Gastroesophageal sphincter (tissue), 4 donors: ENCODE data around the gene GEMIN7. TPM values are rescaled to one million over a fixed set of nuclear protein-coding genes. Genes with fewer than 3 reads are reported as not detected.

Source experiments
- ATAC-seq: fragments of 150-250 bp; one replicate; pipeline ENCODE4 v1.9.1; 2016; ENCODE audit warnings: mild to moderate bottlenecking, moderate library complexity
- H3K27ac ChIP-seq, 4 donors: fragments of 200-600 bp; sonication (generic) in 3 of 4; 1 replicate in 3 of 4; 2 replicates in 1 of 4; pipeline ENCODE4 v1.5.1; 2016 to 2019
- H3K27me3 ChIP-seq: fragments of 200-600 bp; sonication (generic); one replicate; pipeline ENCODE4 v1.5.1; 2019
- H3K36me3 ChIP-seq, 2 donors: fragments of 200-600 bp; sonication (generic); one replicate each; pipeline ENCODE4 v1.5.1; 2019; ENCODE audit warnings: control low read depth in 1 of 2
- H3K4me1 ChIP-seq, 3 donors: fragments of 200-600 bp; sonication (generic); 1 replicate in 2 of 3; 2 replicates in 1 of 3; pipeline ENCODE4 v1.5.1; 2016 to 2019; ENCODE audit warnings: control low read depth in 2 of 3
- H3K4me3 ChIP-seq, 2 donors: fragments of 200-600 bp; sonication (generic); one replicate each; pipeline ENCODE4 v1.5.1; 2019; ENCODE audit warnings: mild to moderate bottlenecking in 1 of 2, moderate library complexity in 1 of 2
- H3K9me3 ChIP-seq, 3 donors: fragments of 200-600 bp; sonication (generic); one replicate each; pipeline ENCODE4 v1.5.1; 2017 to 2019; ENCODE audit warnings: control low read depth in 2 of 3
- EP300 ChIP-seq: sonication (generic); formaldehyde crosslinking; IDR thresholded peaks from one replicate; pipeline ENCODE4 v1.6.1; 2017; ENCODE audit warnings: antibody characterized with exemption, mild to moderate bottlenecking
- POLR2A ChIP-seq, 2 donors: fragments of 450-650 bp; IDR thresholded peaks; one replicate each; pipeline ENCODE4 v1.6.1; 2017; ENCODE audit warnings: antibody characterized with exemption in 2 of 2, mild to moderate bottlenecking in 2 of 2, moderate library complexity in 1 of 2
- POLR2AphosphoS5 ChIP-seq: sonication (generic); formaldehyde crosslinking; IDR thresholded peaks from one replicate; pipeline ENCODE4 v1.6.1; 2017; ENCODE audit warnings: antibody characterized with exemption
- WGBS, 2 donors: methylation state at CpG; one replicate each; pipeline ENCODE4 v1.1.5; 2018; ENCODE audit warnings: low coverage in 1 of 2; 5-methylcytosine and 5-hydroxymethylcytosine counted together
- total RNA-seq, 4 donors: library from RNA; depleted of rRNA; stranded (reverse); fragments of >200 nt; gene quantifications; one replicate each; pipeline ENCODE4 v1.1.0, GENCODE V29; 2016
- TF ChIP-seq, protein P1 (sequence below), 4 experiments: fragments of 200-600 bp in 2 of 4; fragments of 450-650 bp in 2 of 4; sonication (generic) in 1 of 4; IDR thresholded peaks; one replicate each; pipeline ENCODE4 v1.5.1; 2017 to 2019; ENCODE audit warnings: antibody characterized with exemption in 4 of 4, mild to moderate bottlenecking in 2 of 4, moderate library complexity in 2 of 4

The GEMIN7 gene
- total RNA-seq, 4 donors from 2014 or later, result 6.4 to 17.6 (median 14.8) TPM

DNA sequence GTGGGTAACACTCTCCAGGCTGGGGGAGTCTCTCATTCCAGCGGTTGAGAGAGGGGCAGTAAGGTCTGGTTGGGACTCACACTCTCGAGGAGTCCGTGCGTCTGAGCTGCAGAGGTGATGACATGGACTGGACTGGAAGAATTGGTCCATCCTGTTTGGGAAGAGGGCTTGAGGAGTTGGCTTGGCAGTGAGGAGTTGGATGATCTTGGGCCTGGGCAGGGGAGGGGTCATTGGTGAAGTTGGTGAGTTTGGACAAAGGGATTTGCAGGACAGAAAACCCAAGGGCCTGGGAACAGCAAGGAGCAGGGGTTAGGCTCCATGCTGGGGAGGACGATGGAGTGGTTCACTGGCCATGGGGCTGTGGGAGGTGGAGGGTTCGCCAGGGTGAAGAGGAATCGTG, 17.6 kb downstream of the GEMIN7 start:
- TF ChIP-seq POLR2AphosphoS5, result no peak
- TF ChIP-seq EP300, result no peak
- TF ChIP-seq POLR2A (IDR thresholded peaks at IDR 0.05), result no peak
- TF ChIP-seq, protein P1, sequence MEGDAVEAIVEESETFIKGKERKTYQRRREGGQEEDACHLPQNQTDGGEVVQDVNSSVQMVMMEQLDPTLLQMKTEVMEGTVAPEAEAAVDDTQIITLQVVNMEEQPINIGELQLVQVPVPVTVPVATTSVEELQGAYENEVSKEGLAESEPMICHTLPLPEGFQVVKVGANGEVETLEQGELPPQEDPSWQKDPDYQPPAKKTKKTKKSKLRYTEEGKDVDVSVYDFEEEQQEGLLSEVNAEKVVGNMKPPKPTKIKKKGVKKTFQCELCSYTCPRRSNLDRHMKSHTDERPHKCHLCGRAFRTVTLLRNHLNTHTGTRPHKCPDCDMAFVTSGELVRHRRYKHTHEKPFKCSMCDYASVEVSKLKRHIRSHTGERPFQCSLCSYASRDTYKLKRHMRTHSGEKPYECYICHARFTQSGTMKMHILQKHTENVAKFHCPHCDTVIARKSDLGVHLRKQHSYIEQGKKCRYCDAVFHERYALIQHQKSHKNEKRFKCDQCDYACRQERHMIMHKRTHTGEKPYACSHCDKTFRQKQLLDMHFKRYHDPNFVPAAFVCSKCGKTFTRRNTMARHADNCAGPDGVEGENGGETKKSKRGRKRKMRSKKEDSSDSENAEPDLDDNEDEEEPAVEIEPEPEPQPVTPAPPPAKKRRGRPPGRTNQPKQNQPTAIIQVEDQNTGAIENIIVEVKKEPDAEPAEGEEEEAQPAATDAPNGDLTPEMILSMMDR (IDR thresholded peaks at IDR 0.05), result no peak
- Histone ChIP-seq H3K27me3 (no peaks in the 10 kb centered on the region), H3K36me3 (no peaks in the 10 kb centered on the region), H3K27ac (no peak overlapping the region), H3K4me3 (no peak overlapping the region), H3K4me1 (peaks cover 0 to 83% (median 30%) of the 10 kb centered on the region in 3 donors), H3K9me3 (no peaks in the 10 kb centered on the region)
- WGBS, 2 donors, result 75 to 91% methylated on average over 3 to 4 of the region's 7 CpGs
- ATAC-seq, result no peak

DNA sequence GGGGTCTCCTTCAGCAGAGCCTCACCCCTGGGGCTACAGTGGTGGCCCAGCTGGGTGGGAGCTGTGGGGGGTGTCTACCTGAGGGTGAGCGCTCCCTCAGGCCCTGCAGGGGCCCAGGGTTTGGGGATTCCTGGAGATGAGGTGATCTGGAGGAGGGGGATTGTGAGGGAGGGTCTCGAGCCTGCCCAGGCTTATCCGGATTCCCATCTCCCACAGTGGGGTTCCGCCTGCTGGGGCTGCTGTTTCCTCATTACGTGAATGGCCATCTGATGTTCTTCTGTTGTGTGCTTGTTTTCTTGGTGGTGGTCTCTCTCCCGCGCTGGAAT, 18.4 kb downstream of the GEMIN7 start:
- no peaks in the 10 kb centered on the region for H3K9me3 ChIP-seq
- ATAC-seq, result no peak
- peaks cover 0 to 78% (median 30%) of the 10 kb centered on the region in 3 donors for H3K4me1 ChIP-seq
- WGBS, 2 donors, result 75 to 100% methylated on average over 1 to 4 of the region's 7 CpGs
- peak overlapping the region in 1 of 4 donors; percentile 45 for H3K27ac ChIP-seq
- H3K4me3 ChIP-seq, result no peak overlapping the region
- no peaks in the 10 kb centered on the region for H3K36me3 ChIP-seq
- no peaks in the 10 kb centered on the region for H3K27me3 ChIP-seq
- TF ChIP-seq POLR2AphosphoS5, result no peak
- TF ChIP-seq POLR2A (IDR thresholded peaks at IDR 0.05), result no peak
- no peak for TF ChIP-seq EP300
- TF ChIP-seq, protein P1 (IDR thresholded peaks at IDR 0.05), result no peak

DNA sequence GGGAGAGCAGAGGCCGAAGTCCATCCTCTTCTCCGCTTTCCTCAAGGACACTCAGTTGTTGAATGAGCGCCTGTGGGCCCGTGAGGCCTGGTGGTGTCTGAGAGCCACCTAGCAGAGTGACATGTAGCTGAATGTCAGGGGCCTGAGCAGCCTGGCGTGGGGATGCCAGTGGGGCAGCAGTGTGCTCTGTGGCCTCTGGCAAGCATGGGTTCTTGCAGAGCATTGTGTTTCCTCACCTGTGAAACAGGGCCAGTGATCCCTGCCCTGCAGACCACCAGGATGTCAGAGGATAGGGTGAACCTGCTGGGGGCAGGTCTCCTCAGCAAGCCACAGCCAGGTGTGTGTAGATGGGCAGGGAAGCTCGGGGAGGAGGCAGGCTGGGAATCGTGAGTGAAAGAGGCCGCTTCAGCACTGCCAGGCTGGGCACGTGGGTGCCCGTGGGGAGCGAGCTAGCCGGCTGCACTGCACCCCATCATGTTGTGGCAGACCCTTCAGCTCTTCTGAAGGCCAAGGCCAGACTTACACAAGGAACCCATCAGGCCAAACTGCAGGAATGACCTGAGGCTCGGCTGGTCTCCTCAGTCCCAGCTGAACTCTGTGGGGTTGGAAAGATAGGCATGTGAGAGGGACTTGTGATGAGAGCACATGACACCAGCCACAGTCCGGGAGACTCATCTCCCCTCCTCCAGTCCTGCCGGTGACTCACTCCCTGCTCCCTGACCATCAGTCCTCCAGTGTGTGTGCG, 18.9 kb downstream of the GEMIN7 start:
- WGBS, 2 donors, result 18% methylated on average over 2 of the region's 16 CpGs; no CpG with 5 or more reads in 1 of the 2 donors
- peak; percentile 37 for ATAC-seq
- no peak for TF ChIP-seq EP300
- no peak for TF ChIP-seq POLR2A (IDR thresholded peaks at IDR 0.05)
- TF ChIP-seq, protein P1 (IDR thresholded peaks at IDR 0.05), result no peak
- TF ChIP-seq POLR2AphosphoS5, result no peak
- Histone ChIP-seq H3K4me1 (peaks cover 0 to 82% (median 36%) of the 10 kb centered on the region in 3 donors), H3K36me3 (no peaks in the 10 kb centered on the region), H3K4me3 (no peak overlapping the region), H3K9me3 (no peaks in the 10 kb centered on the region), H3K27me3 (no peaks in the 10 kb centered on the region), H3K27ac (peak overlapping the region in 2 of 4 donors; percentile 44 to 45)

DNA sequence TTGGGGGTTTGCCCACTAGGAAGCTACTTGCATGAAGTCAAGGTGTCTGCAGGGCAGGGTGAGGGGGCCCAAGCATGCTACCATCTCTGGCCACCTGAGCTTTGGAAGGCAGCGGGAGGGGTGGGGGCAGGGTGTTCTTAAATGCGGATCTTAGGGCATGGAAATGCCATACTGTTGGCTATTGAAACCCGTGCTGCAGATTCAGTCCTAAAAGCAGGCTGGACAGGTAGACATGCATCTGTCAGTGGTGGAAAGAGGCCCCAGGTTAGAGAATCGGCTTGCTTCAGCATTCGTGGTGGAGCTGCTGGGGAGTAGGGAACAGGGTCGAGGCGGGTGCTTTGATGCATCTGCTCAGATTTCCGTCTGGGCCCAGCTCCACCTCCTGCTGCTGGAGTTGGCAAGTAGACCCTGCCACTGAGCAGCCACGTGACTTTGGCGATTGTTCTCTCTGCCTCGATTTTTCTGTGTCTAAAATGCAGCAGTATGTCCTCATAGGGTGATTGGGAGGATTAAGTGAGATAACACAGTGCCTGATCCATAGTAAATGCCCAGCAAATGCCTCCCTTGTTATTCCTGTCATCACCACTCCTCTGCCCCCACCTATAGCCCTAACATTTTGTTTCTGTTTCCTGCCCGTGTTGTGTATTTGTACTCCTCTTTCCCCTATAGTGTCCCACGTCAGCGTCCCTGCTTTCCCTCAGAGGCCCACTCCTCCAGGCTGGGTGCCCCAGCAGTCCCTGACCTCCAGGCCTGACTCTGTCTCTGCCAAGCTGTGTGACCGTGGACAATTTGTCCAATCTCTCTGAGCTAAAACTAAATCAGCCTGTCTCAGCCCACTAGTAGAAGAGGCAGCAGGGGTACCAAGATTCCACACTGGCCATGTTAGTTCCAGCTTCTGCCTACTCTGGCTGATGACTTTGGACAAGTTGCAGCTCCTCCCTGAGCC, 19.7 kb downstream of the GEMIN7 start:
- H3K27ac ChIP-seq, result peak overlapping the region in 2 of 4 donors; percentile 45 to 51
- TF ChIP-seq POLR2A (IDR thresholded peaks at IDR 0.05) (no peak), EP300 (no peak), POLR2AphosphoS5 (no peak)
- TF ChIP-seq, protein P1 (IDR thresholded peaks at IDR 0.05), result no peak
- peaks cover 0 to 85% (median 41%) of the 10 kb centered on the region in 3 donors for H3K4me1 ChIP-seq
- WGBS, 2 donors, result 40% methylated on average over 9 of the region's 15 CpGs; no CpG with 5 or more reads in 1 of the 2 donors
- no peak overlapping the region for H3K4me3 ChIP-seq
- H3K27me3 ChIP-seq, result no peaks in the 10 kb centered on the region
- no peaks in the 10 kb centered on the region for H3K36me3 ChIP-seq
- H3K9me3 ChIP-seq, result no peaks in the 10 kb centered on the region
- peak; percentile 21 for ATAC-seq
